ENCODE measurements around the gene WDR53.
"Not testable (repeated sequence)": the region's sequence is repeated elsewhere in the genome, so short reads cannot be mapped to it uniquely, and the experiment has no call there.

Gene WDR53
- long read RNA-seq, transcript WDR53-201 (4 exons, 1,679 nt), result major isoform, 8 of 31 reads
- long read RNA-seq, partial matches to known transcripts, result 7 of 31 reads
- long read RNA-seq, other reads (novel, unspliced or antisense), result 16 of 31 reads

GRCh38 chr3:196568246-196569002, at the start of gene WDR53, which contains the start of gene FBXO45:
TSS of gene WDR53 (minus strand) at chr3:196568554. CDS start at chr3:196561475, 7,079 bp downstream.
TSS of gene FBXO45 (plus strand) at chr3:196568660. CDS start at chr3:196568985, 325 bp downstream.
- DNase-seq (ENCODE audit: low read depth in 1 of 2, low spot score in 1 of 2), result peak; percentile 86 to 95
- H3K27ac ChIP-seq (replicated peaks), result peak within 1 kb of the TSS; percentile 78
- no peaks in the 10 kb centered on the region for H3K27me3 ChIP-seq (ENCODE audit: insufficient read depth, poor library complexity, severe bottlenecking)
- peak within 1 kb of the TSS; percentile 71 for H3K4me3 ChIP-seq (replicated peaks; ENCODE audit: insufficient read depth, low read length)
- peak; percentile 13 for TF ChIP-seq REST (IDR thresholded peaks at IDR 0.05; ENCODE audit: insufficient replicate concordance, low read depth)
- peak; percentile 83 for TF ChIP-seq GABPA (IDR thresholded peaks at IDR 0.05; ENCODE audit: low read depth)
- TF ChIP-seq CTCF (IDR thresholded peaks at IDR 0.05; ENCODE audit: insufficient read depth, low read length), result no peak
- TF ChIP-seq SPI1 (IDR thresholded peaks at IDR 0.05; ENCODE audit: borderline replicate concordance, low read depth), result peak; percentile 50; the same call in 1 of the 2 replicates
- peak; percentile 77; the same call in 1 of the 2 replicates for TF ChIP-seq POLR2AphosphoS5 (IDR thresholded peaks at IDR 0.05; ENCODE audit: low read depth)

GRCh38 chr3:196617256-196617655, 48.9 kb upstream of the WDR53 start:
- Histone ChIP-seq H3K27ac (replicated peaks) (peak overlapping the region; percentile 66), H3K4me3 (replicated peaks; ENCODE audit: insufficient read depth, low read length) (no peak overlapping the region), H3K27me3 (ENCODE audit: insufficient read depth, poor library complexity, severe bottlenecking) (no peaks in the 10 kb centered on the region)
- TF ChIP-seq SPI1 (IDR thresholded peaks at IDR 0.05; ENCODE audit: borderline replicate concordance, low read depth), result peak; percentile 40; the same call in 1 of the 2 replicates
- no peak for TF ChIP-seq POLR2AphosphoS5 (IDR thresholded peaks at IDR 0.05; ENCODE audit: low read depth)
- TF ChIP-seq GABPA (IDR thresholded peaks at IDR 0.05; ENCODE audit: low read depth), result no peak
- DNase-seq (ENCODE audit: low read depth in 1 of 2, low spot score in 1 of 2), result peak in 1 of 2 experiments; percentile 72

- not testable (repeated sequence) for H3K27me3 ChIP-seq (ENCODE audit: insufficient read depth, poor library complexity, severe bottlenecking); H3K27ac ChIP-seq (replicated peaks); DNase-seq (ENCODE audit: low read depth in 1 of 2, low spot score in 1 of 2); H3K4me3 ChIP-seq (replicated peaks; ENCODE audit: insufficient read depth, low read length)
Observed at GRCh38 chr3:196615234-196615633, 46.9 kb upstream of the WDR53 start.

- no peak overlapping the region for H3K4me3 ChIP-seq (replicated peaks; ENCODE audit: insufficient read depth, low read length)
- peak overlapping the region; percentile 87 for H3K27ac ChIP-seq (replicated peaks)
- peak in 1 of 2 experiments; percentile 53 for DNase-seq (ENCODE audit: low read depth in 1 of 2, low spot score in 1 of 2)
- no peaks in the 10 kb centered on the region for H3K27me3 ChIP-seq (ENCODE audit: insufficient read depth, poor library complexity, severe bottlenecking)
- peak; percentile 52; the same call in 1 of the 2 replicates for TF ChIP-seq POLR2AphosphoS5 (IDR thresholded peaks at IDR 0.05; ENCODE audit: low read depth)
- TF ChIP-seq CTCF (IDR thresholded peaks at IDR 0.05; ENCODE audit: insufficient read depth, low read length), result no peak
Observed at GRCh38 chr3:196611761-196612483, 43.6 kb upstream of the WDR53 start.

- Histone ChIP-seq H3K27ac (replicated peaks) (peak overlapping the region; percentile 87), H3K4me3 (replicated peaks; ENCODE audit: insufficient read depth, low read length) (no peak overlapping the region), H3K27me3 (ENCODE audit: insufficient read depth, poor library complexity, severe bottlenecking) (no peaks in the 10 kb centered on the region)
- peak; percentile 35 to 54 for DNase-seq (ENCODE audit: low read depth in 1 of 2, low spot score in 1 of 2)
- TF ChIP-seq REST (IDR thresholded peaks at IDR 0.05; ENCODE audit: insufficient replicate concordance, low read depth), result no peak
- TF ChIP-seq GABPA (IDR thresholded peaks at IDR 0.05; ENCODE audit: low read depth), result no peak
- no peak for TF ChIP-seq POLR2AphosphoS5 (IDR thresholded peaks at IDR 0.05; ENCODE audit: low read depth)
- no peak for TF ChIP-seq CTCF (IDR thresholded peaks at IDR 0.05; ENCODE audit: insufficient read depth, low read length)
- no peak for TF ChIP-seq SPI1 (IDR thresholded peaks at IDR 0.05; ENCODE audit: borderline replicate concordance, low read depth)
Observed at GRCh38 chr3:196609805-196610515, 41.6 kb upstream of the WDR53 start.
